Measurements from ENCODE around the gene TREML2. TPM values are rescaled to one million over a fixed set of nuclear protein-coding genes. Genes with fewer than 3 reads are reported as not detected.
A peak's percentile ranks its signal among the peaks of the same experiment; 100 is the strongest.

Gene TREML2
- total RNA-seq, 8 experiments from 2014 or later = 0.09 to 0.47 (median 0.20) TPM; not detected in 5

DNA sequence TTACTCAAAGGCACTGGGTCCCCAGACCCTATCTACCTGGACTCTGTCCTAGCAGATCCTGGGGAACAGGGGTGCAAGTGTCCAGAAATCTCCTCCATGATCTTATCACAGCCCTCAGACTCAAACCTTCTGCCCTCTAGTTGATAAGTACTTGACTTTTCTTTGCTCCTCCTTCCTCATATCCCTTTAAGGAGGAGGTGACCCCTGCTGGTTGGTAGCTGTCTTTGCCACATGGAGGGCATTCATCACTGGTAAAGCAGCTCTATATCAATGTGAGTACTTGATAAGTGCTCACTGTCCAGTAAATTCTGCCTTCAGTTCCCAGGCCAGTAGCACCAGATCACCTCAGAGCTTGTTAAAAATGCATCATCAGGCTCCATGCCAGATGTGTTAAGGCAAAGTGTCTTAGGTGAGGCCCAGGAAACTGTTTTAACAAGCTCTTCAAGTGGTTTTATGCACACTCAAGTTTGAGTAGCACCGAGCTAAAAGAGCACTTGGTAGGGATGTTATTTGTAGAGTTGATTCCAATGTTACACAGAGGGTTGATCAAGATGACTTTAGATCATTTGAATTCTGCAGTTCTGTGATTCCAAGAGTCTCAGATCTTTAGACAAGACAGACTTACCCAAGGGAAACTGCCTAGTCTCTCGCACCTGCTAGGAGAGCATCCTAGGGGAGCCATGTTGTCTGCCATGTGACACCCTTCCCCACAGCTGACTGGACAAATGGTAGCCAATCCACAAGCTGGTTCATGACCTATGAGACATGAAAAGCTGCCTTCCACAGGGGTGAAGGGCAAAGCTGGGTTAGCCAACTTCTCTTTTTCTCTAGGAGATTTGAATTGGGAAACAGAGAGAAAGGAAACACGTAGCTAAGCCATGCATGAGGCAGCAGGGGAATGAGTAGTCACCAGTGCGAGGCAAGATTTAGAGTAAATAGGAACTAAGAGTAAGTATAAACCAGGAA lies 18.6 kb downstream of the TREML2 start:
- no peak overlapping the region for H3K4me3 ChIP-seq
- H3K4me1 ChIP-seq (replicated peaks in 1 of 2) = no peaks in the 10 kb centered on the region
- 0 to 100% (median 79%) methylated on average over 1 to 4 of the region's 4 CpGs; no CpG with 5 or more reads in 1 of the 10 experiments for WGBS, 10 experiments
- no peak overlapping the region for H3K27ac ChIP-seq
- in situ Hi-C loops (cut with MboI; ENCODE audit: low pct_unique_long_range_greater_than_20kb in 2 of 9, low sequenced_read_pairs in 9 of 9, unreplicated experiment in 9 of 9) = no loop called here
- ATAC-seq (replicated peaks in 6 of 8) = peak in 3 of 8 experiments; percentile 76 to 96 (median 79)

DNA sequence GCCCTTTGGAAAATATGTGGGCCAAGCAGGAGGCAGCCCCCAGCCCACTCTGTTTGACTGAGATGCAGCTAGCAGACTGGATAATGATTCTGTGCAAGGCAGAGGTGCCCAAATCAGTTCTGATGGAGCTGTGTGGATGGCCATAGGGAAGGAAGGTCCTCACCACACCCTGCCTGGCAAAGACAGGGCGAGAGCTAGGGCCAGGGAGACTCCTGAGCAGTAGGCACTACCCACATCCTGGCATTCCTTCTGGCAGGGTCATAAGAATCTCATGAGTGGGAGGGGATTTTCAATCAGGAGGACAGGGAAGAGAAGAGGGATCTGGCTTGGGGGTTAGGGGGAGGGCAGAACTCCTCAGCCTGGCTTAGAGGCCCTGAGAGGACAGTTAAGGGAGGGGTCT lies 19.4 kb downstream of the TREML2 start:
- Histone ChIP-seq H3K4me1 (replicated peaks in 1 of 2) (no peaks in the 10 kb centered on the region), H3K27ac (no peak overlapping the region), H3K4me3 (no peak overlapping the region)
- no peak for ATAC-seq (replicated peaks in 6 of 8)
- in situ Hi-C loops (cut with MboI; ENCODE audit: low pct_unique_long_range_greater_than_20kb in 2 of 9, low sequenced_read_pairs in 9 of 9, unreplicated experiment in 9 of 9) = no loop called here
- no CpG with 5 or more reads among the region's 1 CpG for WGBS, 10 experiments

DNA sequence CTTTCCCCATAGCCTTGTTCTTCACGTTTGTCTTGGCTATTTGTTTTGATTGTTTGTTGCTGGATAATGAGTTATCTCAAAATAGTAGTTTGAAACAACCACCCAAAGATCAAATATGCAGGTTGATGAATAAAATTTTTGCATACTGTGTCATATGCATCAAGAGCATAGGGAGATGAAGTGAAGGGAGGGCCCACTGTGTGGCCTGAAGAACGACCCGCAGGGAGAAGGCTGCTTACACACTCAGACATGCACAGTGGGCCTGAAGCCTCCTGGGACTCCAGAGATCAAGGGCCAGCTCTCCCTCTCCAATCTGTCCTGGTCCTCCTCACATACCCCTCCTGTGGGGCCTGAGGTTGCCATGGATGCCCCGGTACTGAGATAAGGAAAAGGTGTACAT lies 21.8 kb downstream of the TREML2 start:
- no peak overlapping the region for H3K27ac ChIP-seq
- peak in 3 of 8 experiments; percentile 58 to 77 (median 66) for ATAC-seq (replicated peaks in 6 of 8)
- in situ Hi-C loops (cut with MboI; ENCODE audit: low pct_unique_long_range_greater_than_20kb in 2 of 9, low sequenced_read_pairs in 9 of 9, unreplicated experiment in 9 of 9) = no loop called here
- H3K4me1 ChIP-seq (replicated peaks in 1 of 2) = no peaks in the 10 kb centered on the region
- WGBS, 10 experiments = 0 to 88% (median 50%) methylated on average over 1 to 3 of the region's 4 CpGs; no CpG with 5 or more reads in 3 of the 10 experiments
- H3K4me3 ChIP-seq = no peak overlapping the region

- WGBS, 10 experiments = 45 to 100% (median 75%) methylated on average over 1 to 2 of the region's 2 CpGs; no CpG with 5 or more reads in 3 of the 10 experiments
- no peak for ATAC-seq (replicated peaks in 6 of 8)
- Histone ChIP-seq H3K27ac (no peak overlapping the region), H3K4me3 (no peak overlapping the region), H3K4me1 (replicated peaks in 1 of 2) (no peaks in the 10 kb centered on the region)
- in situ Hi-C loops (cut with MboI; ENCODE audit: low pct_unique_long_range_greater_than_20kb in 2 of 9, low sequenced_read_pairs in 9 of 9, unreplicated experiment in 9 of 9) = no loop called here
These were observed 23.3 kb downstream of the TREML2 start for GRCh38 chr6:41177695-41178094.

- ATAC-seq (replicated peaks in 6 of 8) = no peak
- H3K4me1 ChIP-seq (replicated peaks in 1 of 2) = no peaks in the 10 kb centered on the region
- H3K4me3 ChIP-seq = no peak overlapping the region
- in situ Hi-C loops (cut with MboI; ENCODE audit: low pct_unique_long_range_greater_than_20kb in 2 of 9, low sequenced_read_pairs in 9 of 9, unreplicated experiment in 9 of 9) = no loop called here
- 8 to 100% (median 56%) methylated on average over 1 to 3 of the region's 3 CpGs; no CpG with 5 or more reads in 2 of the 10 experiments for WGBS, 10 experiments
- no peak overlapping the region for H3K27ac ChIP-seq
These were observed 23.7 kb downstream of the TREML2 start for GRCh38 chr6:41177287-41177686.

GRCh38 chr6:41176189-41176588 lies 24.8 kb downstream of the TREML2 start:
- WGBS, 10 experiments = 65 to 95% (median 92%) methylated on average over 2 to 12 of the region's 12 CpGs; no CpG with 5 or more reads in 3 of the 10 experiments
- Histone ChIP-seq H3K4me1 (replicated peaks in 1 of 2) (no peaks in the 10 kb centered on the region), H3K4me3 (no peak overlapping the region), H3K27ac (no peak overlapping the region)
- in situ Hi-C loops (cut with MboI; ENCODE audit: low pct_unique_long_range_greater_than_20kb in 2 of 9, low sequenced_read_pairs in 9 of 9, unreplicated experiment in 9 of 9) = no loop called here
- ATAC-seq (replicated peaks in 6 of 8) = no peak

DNA sequence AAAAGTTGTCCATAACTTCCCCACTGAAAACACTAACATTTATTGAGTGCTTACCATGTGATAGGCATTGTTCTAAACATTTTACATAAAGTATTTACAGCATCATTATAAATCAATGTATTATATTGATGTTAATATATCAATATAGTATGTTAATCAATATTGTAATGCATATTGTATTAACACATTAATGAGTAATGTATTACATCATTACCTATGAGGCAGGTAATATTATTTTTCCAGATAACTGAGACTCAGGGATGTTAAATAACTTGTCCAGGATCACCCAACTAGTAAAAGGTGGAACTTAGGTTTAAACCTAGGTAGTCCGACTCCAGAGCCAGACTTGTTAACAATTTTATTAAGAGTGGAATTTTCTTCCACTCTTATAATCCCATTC lies 25.9 kb downstream of the TREML2 start:
- Histone ChIP-seq H3K4me3 (no peak overlapping the region), H3K4me1 (replicated peaks in 1 of 2) (no peaks in the 10 kb centered on the region), H3K27ac (no peak overlapping the region)
- in situ Hi-C loops (cut with MboI; ENCODE audit: low pct_unique_long_range_greater_than_20kb in 2 of 9, low sequenced_read_pairs in 9 of 9, unreplicated experiment in 9 of 9) = no loop called here
- ATAC-seq (replicated peaks in 6 of 8) = no peak
- WGBS, 10 experiments = 43 to 100% (median 100%) methylated on average over 1 of the region's 1 CpG; no CpG with 5 or more reads in 6 of the 10 experiments

- ATAC-seq (replicated peaks in 6 of 8) = no peak
- H3K4me3 ChIP-seq = no peak overlapping the region
- no peaks in the 10 kb centered on the region for H3K4me1 ChIP-seq (replicated peaks in 1 of 2)
- WGBS, 10 experiments = 0 to 94% (median 54%) methylated on average over 1 to 2 of the region's 2 CpGs; no CpG with 5 or more reads in 4 of the 10 experiments
- H3K27ac ChIP-seq = no peak overlapping the region
- in situ Hi-C loops (cut with MboI; ENCODE audit: low pct_unique_long_range_greater_than_20kb in 2 of 9, low sequenced_read_pairs in 9 of 9, unreplicated experiment in 9 of 9) = no loop called here
These were observed 26.3 kb downstream of the TREML2 start for GRCh38 chr6:41174610-41175009.

GRCh38 chr6:41171908-41172307 lies 29.0 kb downstream of the TREML2 start:
- no peak overlapping the region for H3K4me3 ChIP-seq
- ATAC-seq (replicated peaks in 6 of 8) = no peak
- H3K4me1 ChIP-seq (replicated peaks in 1 of 2) = no peaks in the 10 kb centered on the region
- in situ Hi-C loops (cut with MboI; ENCODE audit: low pct_unique_long_range_greater_than_20kb in 2 of 9, low sequenced_read_pairs in 9 of 9, unreplicated experiment in 9 of 9) = no loop called here
- H3K27ac ChIP-seq = no peak overlapping the region
- WGBS, 10 experiments = 0 to 80% (median 44%) methylated on average over 1 to 3 of the region's 3 CpGs; no CpG with 5 or more reads in 1 of the 10 experiments

DNA sequence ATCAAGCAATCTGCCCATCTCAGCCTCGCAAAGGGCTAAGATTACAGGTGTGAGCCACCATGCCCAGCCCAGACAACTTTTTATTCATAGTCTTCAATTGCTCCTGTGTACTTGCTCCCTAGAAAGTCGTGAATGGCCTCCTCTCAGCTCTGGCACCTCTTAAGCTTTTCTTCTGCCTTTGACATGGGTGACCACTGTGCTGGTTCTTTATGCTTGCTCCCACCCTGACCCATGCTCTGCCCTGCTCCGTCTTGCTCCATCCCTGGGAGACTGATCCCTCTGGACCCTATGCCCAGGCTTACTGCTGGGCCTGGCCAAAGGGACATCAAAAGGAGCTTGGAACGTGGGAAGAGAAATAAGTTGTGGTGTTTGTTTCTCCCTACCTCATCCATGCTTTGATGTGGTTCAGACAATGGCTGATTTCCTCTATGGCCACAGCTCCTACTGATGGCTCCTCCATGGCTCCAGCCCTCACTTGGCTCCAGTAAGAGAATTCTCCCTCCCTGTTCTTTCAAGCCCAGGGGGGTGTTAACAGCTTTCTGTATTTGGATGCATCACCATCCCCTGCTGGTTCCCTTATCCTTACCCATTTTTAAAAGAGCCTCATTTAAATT lies 30.3 kb downstream of the TREML2 start:
- no peak overlapping the region for H3K4me3 ChIP-seq
- no peak overlapping the region for H3K27ac ChIP-seq
- ATAC-seq (replicated peaks in 6 of 8) = no peak
- WGBS, 10 experiments = 40 to 100% (median 66%) methylated on average over 1 to 3 of the region's 4 CpGs; no CpG with 5 or more reads in 4 of the 10 experiments
- in situ Hi-C loops (cut with MboI; ENCODE audit: low pct_unique_long_range_greater_than_20kb in 2 of 9, low sequenced_read_pairs in 9 of 9, unreplicated experiment in 9 of 9) = no loop called here
- H3K4me1 ChIP-seq (replicated peaks in 1 of 2) = no peaks in the 10 kb centered on the region

DNA sequence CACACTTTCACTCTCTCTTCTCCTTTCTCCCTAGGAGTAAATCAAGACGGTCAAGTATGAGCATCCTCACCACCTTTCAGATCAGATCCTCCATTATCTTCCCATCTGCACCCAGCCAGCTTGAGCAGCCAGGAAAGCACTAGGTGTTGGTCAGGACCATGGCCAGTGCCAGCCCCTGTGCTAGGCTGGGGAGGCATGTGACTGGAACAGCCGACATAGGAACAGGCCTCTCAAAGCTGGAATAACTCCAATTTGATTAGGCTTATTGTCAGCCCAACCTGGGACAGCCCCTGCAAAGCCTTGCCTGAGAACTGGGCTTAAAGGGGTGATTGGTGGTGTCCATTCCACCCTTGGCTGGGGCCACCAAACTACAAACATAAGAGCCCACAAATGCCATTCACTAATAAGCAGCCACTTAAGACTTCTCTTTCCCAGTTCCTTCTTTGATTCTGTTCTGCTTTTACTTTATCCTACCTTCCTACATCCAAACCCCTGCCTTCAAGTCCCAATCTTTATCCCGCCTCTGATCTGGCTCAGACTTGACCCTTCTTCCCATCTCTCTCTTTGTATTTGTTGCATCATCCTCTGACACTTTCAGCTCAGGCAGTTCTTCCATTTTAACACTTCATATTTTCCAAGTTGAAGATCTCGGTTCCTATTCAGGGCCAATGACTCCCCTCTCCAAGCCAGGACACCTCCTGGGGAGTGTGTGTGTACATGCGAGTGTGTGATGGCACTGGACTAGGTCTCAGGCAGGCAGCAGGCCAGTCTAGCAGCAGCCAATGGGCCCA lies 33.6 kb downstream of the TREML2 start:
- Histone ChIP-seq H3K4me1 (replicated peaks in 1 of 2) (no peaks in the 10 kb centered on the region), H3K27ac (no peak overlapping the region), H3K4me3 (no peak overlapping the region)
- ATAC-seq (replicated peaks in 6 of 8) = peak in 4 of 8 experiments; percentile 25 to 62 (median 43)
- in situ Hi-C loops (cut with MboI; ENCODE audit: low pct_unique_long_range_greater_than_20kb in 2 of 9, low sequenced_read_pairs in 9 of 9, unreplicated experiment in 9 of 9) = no loop called here
- WGBS, 10 experiments = 0 to 81% (median 50%) methylated on average over 1 to 5 of the region's 5 CpGs; no CpG with 5 or more reads in 1 of the 10 experiments

- H3K4me3 ChIP-seq = no peak overlapping the region
- no peak overlapping the region for H3K27ac ChIP-seq
- ATAC-seq (replicated peaks in 6 of 8) = peak in 1 of 8 experiments; percentile 18
- no peaks in the 10 kb centered on the region for H3K4me1 ChIP-seq (replicated peaks in 1 of 2)
- 0 to 100% (median 95%) methylated on average over 1 to 4 of the region's 4 CpGs; no CpG with 5 or more reads in 1 of the 10 experiments for WGBS, 10 experiments
- in situ Hi-C loops (cut with MboI; ENCODE audit: low pct_unique_long_range_greater_than_20kb in 2 of 9, low sequenced_read_pairs in 9 of 9, unreplicated experiment in 9 of 9) = no loop called here
These were observed 36.3 kb downstream of the TREML2 start for GRCh38 chr6:41164551-41165120.

Data from motor neuron (in vitro differentiated cells).